NB4 (cell line): ENCODE data around the gene KRTAP27-1.

Experiments
- CTCF ChIP-seq: IDR thresholded peaks from one replicate; pipeline ENCODE4 v1.5.1; 2012; ENCODE audit warnings: low read depth, low read length
- MAX ChIP-seq: IDR thresholded peaks from 2 replicates; pipeline ENCODE4 v1.6.1; 2011; ENCODE audit warnings: low read depth, low read length

GRCh38 chr21:30305136-30305535, 32.4 kb downstream of the KRTAP27-1 start:
- TF ChIP-seq CTCF (no peak), MAX (no peak)
